OCI-LY1 (cell line): Measurements from ENCODE around the gene VPS25.
A peak's percentile ranks its signal among the peaks of the same experiment; 100 is the strongest.

Source experiments
- H2AFZ ChIP-seq: fragments of 200-600 bp; sonication (generic), shearing (Covaris generic); 2 replicates; pipeline ENCODE4 v1.6.0; 2014; ENCODE audit warnings: antibody characterized with exemption, mild to moderate bottlenecking, low read length
- H3F3A ChIP-seq: fragments of 200-600 bp; sonication (generic), shearing (Covaris generic); 2 replicates; pipeline ENCODE4 v1.6.0; 2014; ENCODE audit warnings: mild to moderate bottlenecking, antibody characterized with exemption, low read length, moderate library complexity; ENCODE audit not compliant: insufficient read depth
- H3K27ac ChIP-seq: fragments of 200-600 bp; sonication (generic); 2 replicates; pipeline ENCODE4 v1.5.1; 2014; ENCODE audit warnings: low read length, mixed run types, mild to moderate bottlenecking, low read depth; ENCODE audit not compliant: poor library complexity, severe bottlenecking
- H3K27me3 ChIP-seq: fragments of 200-600 bp; sonication (generic); 2 replicates; pipeline ENCODE4 v1.6.0; 2014; ENCODE audit warnings: antibody characterized with exemption, mild to moderate bottlenecking, low read length, moderate library complexity; ENCODE audit not compliant: insufficient read depth
- H3K36me3 ChIP-seq: fragments of 200-600 bp; sonication (generic); 2 replicates; pipeline ENCODE4 v1.6.1; 2014; ENCODE audit warnings: mild to moderate bottlenecking, antibody characterized with exemption, low read length, moderate library complexity, mixed read lengths; ENCODE audit not compliant: insufficient read depth
- H3K4me1 ChIP-seq: fragments of 200-600 bp; sonication (generic); 2 replicates; pipeline ENCODE4 v1.5.1; 2014; ENCODE audit warnings: mild to moderate bottlenecking, low read length, moderate library complexity; ENCODE audit not compliant: insufficient read depth, severe bottlenecking
- H3K4me2 ChIP-seq: fragments of 200-600 bp; sonication (generic), shearing (Covaris generic); 2 replicates; pipeline ENCODE4 v1.6.1; 2014; ENCODE audit warnings: low read length
- H3K4me3 ChIP-seq: fragments of 200-600 bp; sonication (generic); 2 replicates; pipeline ENCODE4 v1.5.1; 2014; ENCODE audit warnings: low read length, low read depth, mild to moderate bottlenecking, mixed read lengths; ENCODE audit not compliant: poor library complexity, severe bottlenecking
- H3K79me2 ChIP-seq: fragments of 200-600 bp; shearing (Covaris generic); 2 replicates; pipeline ENCODE4 v1.6.1; 2016; ENCODE audit warnings: mixed run types, low read length, mixed read lengths; ENCODE audit not compliant: insufficient read depth
- H3K9ac ChIP-seq: fragments of 200-600 bp; sonication (generic), shearing (Covaris generic); 2 replicates; pipeline ENCODE4 v1.6.1; 2014; ENCODE audit warnings: mild to moderate bottlenecking, low read length, mixed read lengths
- H3K9me2 ChIP-seq: fragments of 200-600 bp; sonication (generic), shearing (Covaris generic); 2 replicates; pipeline ENCODE4 v1.6.1; 2014; ENCODE audit warnings: low read depth, mild to moderate bottlenecking, low read length, mixed read lengths
- H3K9me3 ChIP-seq: fragments of 200-600 bp; shearing (Covaris generic); 2 replicates; pipeline ENCODE4 v1.6.1; 2014; ENCODE audit warnings: low read length, mixed read lengths
- H4K20me1 ChIP-seq: fragments of 200-600 bp; sonication (generic), shearing (Covaris generic); 2 replicates; pipeline ENCODE4 v1.6.0; 2016; ENCODE audit warnings: mild to moderate bottlenecking, low read length; ENCODE audit not compliant: insufficient read depth
- CTCF ChIP-seq: fragments of 200-600 bp; sonication (generic), shearing (Covaris generic); IDR thresholded peaks from 2 replicates; pipeline ENCODE4 v1.5.1; 2017; ENCODE audit warnings: mild to moderate bottlenecking, antibody characterized with exemption, low read length, moderate library complexity, mixed read lengths
- EZH2 ChIP-seq: fragments of 200-600 bp; sonication (generic), shearing (Covaris generic); IDR thresholded peaks from 2 replicates; pipeline ENCODE4 v1.8.0; 2017; ENCODE audit warnings: borderline replicate concordance, mixed run types, mild to moderate bottlenecking, antibody characterized with exemption, low read length, moderate library complexity, mixed read lengths

VPS25 gene

GRCh38 chr17:42772945-42773289, 332 bp upstream of the VPS25 start:
- H3F3A ChIP-seq: no peaks in the 10 kb centered on the region

GRCh38 chr17:42774066-42774745, 957 bp downstream of the VPS25 start:
- Histone ChIP-seq H3K9me2 (no peaks in the 10 kb centered on the region), H3K9me3 (no peaks in the 10 kb centered on the region), H3K79me2 (no peaks in the 10 kb centered on the region), H3F3A (no peaks in the 10 kb centered on the region), H3K4me1 (peaks cover 15% of the 10 kb centered on the region), H3K9ac (peak overlapping the region; percentile 95), H3K27ac (no peak overlapping the region), H3K36me3 (peaks cover 38% of the 10 kb centered on the region), H4K20me1 (no peaks in the 10 kb centered on the region), H3K4me3 (peak overlapping the region; percentile 96), H2AFZ (no peak overlapping the region), H3K4me2 (peak overlapping the region; percentile 68), H3K27me3 (no peaks in the 10 kb centered on the region)
- TF ChIP-seq CTCF (no peak), EZH2 (no peak)

More at GRCh38 chr17:42772945-42773289, 332 bp upstream of the VPS25 start:
- H3K4me2 ChIP-seq: peak overlapping the region; percentile 68
- H3K36me3 ChIP-seq: peaks cover 25% of the 10 kb centered on the region
- no peaks in the 10 kb centered on the region for H3K9me3 ChIP-seq
- peak overlapping the region; percentile 98 for H2AFZ ChIP-seq
- H3K4me1 ChIP-seq: peaks cover 15% of the 10 kb centered on the region
- no peak for TF ChIP-seq CTCF
- no peak for TF ChIP-seq EZH2
- peak overlapping the region; percentile 96 for H3K4me3 ChIP-seq
- H3K27me3 ChIP-seq: no peaks in the 10 kb centered on the region
- H3K27ac ChIP-seq: no peak overlapping the region
- no peaks in the 10 kb centered on the region for H4K20me1 ChIP-seq
- no peaks in the 10 kb centered on the region for H3K9me2 ChIP-seq
- H3K9ac ChIP-seq: peak overlapping the region; percentile 95
- no peaks in the 10 kb centered on the region for H3K79me2 ChIP-seq

GRCh38 chr17:42775534-42776098, 2.4 kb downstream of the VPS25 start:
- Histone ChIP-seq H3K27ac (no peak overlapping the region), H3K4me3 (no peak overlapping the region), H3K27me3 (no peaks in the 10 kb centered on the region), H2AFZ (no peak overlapping the region), H4K20me1 (no peaks in the 10 kb centered on the region), H3F3A (no peaks in the 10 kb centered on the region), H3K9me3 (no peaks in the 10 kb centered on the region), H3K36me3 (peaks cover 44% of the 10 kb centered on the region), H3K4me1 (peaks cover 15% of the 10 kb centered on the region), H3K79me2 (no peaks in the 10 kb centered on the region), H3K9me2 (no peaks in the 10 kb centered on the region), H3K9ac (no peak overlapping the region), H3K4me2 (no peak overlapping the region)
- TF ChIP-seq CTCF (no peak), EZH2 (no peak)
